Lung (tissue), 12 donors: Measurements from ENCODE around the gene GSTA4. TPM values are rescaled to one million over a fixed set of nuclear protein-coding genes. Genes with fewer than 3 reads are reported as not detected.

ENCODE experiments used
- ATAC-seq: fragments of 200-7000 bp; cut with Tn5 transposase; one replicate; pipeline ENCODE4 v1.9.1; 2020; ENCODE audit warnings: moderate number of reproducible peaks; ENCODE audit not compliant: insufficient read depth, low FRiP score
- DNase-seq, 3 donors: peaks; one replicate each; pipeline ENCODE4 v3.0.0-alpha.2; 2013 to 2017
- H3K27ac ChIP-seq, 2 donors: one replicate each; pipeline ENCODE4 v1.5.1; 2013; ENCODE audit warnings: mild to moderate bottlenecking in 2 of 2, moderate library complexity in 2 of 2, control low read depth in 1 of 2, inconsistent platforms in 1 of 2, low read depth in 1 of 2, low read length in 1 of 2
- H3K27me3 ChIP-seq, 3 donors: one replicate each; pipeline ENCODE4 v1.5.1; 2013; ENCODE audit warnings: low read length in 2 of 3; ENCODE audit not compliant: control insufficient read depth in 3 of 3, insufficient read depth in 3 of 3
- H3K36me3 ChIP-seq, 4 donors: one replicate each; pipeline ENCODE4 v1.5.1; 2013; ENCODE audit warnings: low read length in 4 of 4, mild to moderate bottlenecking in 1 of 4, moderate library complexity in 1 of 4; ENCODE audit not compliant: control insufficient read depth in 4 of 4, insufficient read depth in 4 of 4
- H3K4me1 ChIP-seq, 5 donors: one replicate each; pipeline ENCODE4 v1.5.1; 2013; ENCODE audit warnings: low read length in 5 of 5, mild to moderate bottlenecking in 2 of 5, moderate library complexity in 1 of 5; ENCODE audit not compliant: control insufficient read depth in 5 of 5, insufficient read depth in 5 of 5
- H3K4me3 ChIP-seq: one replicate; pipeline ENCODE4 v1.5.1; 2013; ENCODE audit warnings: mild to moderate bottlenecking, control low read depth, moderate library complexity
- H3K9ac ChIP-seq, 2 donors: one replicate each; pipeline ENCODE4 v1.5.1; 2013; ENCODE audit warnings: low read length in 2 of 2, control low read depth in 1 of 2; ENCODE audit not compliant: insufficient read depth in 1 of 2
- H3K9me3 ChIP-seq, 4 donors: one replicate each; pipeline ENCODE4 v1.5.1; 2013; ENCODE audit warnings: low read length in 3 of 4, mild to moderate bottlenecking in 1 of 4, moderate library complexity in 1 of 4; ENCODE audit not compliant: control insufficient read depth in 4 of 4, insufficient read depth in 3 of 4
- CTCF ChIP-seq: IDR thresholded peaks from 2 replicates; pipeline ENCODE4 v1.5.1; 2012; ENCODE audit warnings: mild to moderate bottlenecking; ENCODE audit errors: control extremely low read depth, extremely low read depth
- WGBS, 2 donors: extraction: QIAGEN DNeasy Blood & Tissue Kit; methylation state at CpG; one replicate each; pipeline ENCODE4 v1.1.7; 2013; 5-methylcytosine and 5-hydroxymethylcytosine counted together
- polyA plus RNA-seq, 2 donors: library from polyadenylated mRNA; stranded (reverse); fragments of 200-250 nt; gene quantifications; one replicate each; pipeline ENCODE4 v1.2.1, GENCODE V29; 2013
- total RNA-seq, 2 donors: library from RNA; depleted of rRNA in 1 of 2; stranded (reverse); fragments of >200 nt in 1 of 2; gene quantifications; one replicate each; pipeline ENCODE4 v1.2.1, GENCODE V29; 2014 to 2021
- donor health status: control.
- donor health status: control.
- donor health status: Bipolar disorder and iron deficiency.
- donor health status: healthy.
- donor health status: DM: yes; HTN: yes; CAD: no.

GSTA4 gene
- total and polyA plus RNA-seq, 4 donors, result 46.0 to 115 (median 89.2) TPM

- DNase-seq (no peak), ATAC-seq (no peak)
- no peaks in the 10 kb centered on the region for H3K27me3 ChIP-seq
- peaks cover 22 to 50% (median 26%) of the 10 kb centered on the region in 4 donors for H3K36me3 ChIP-seq
- no peaks in the 10 kb centered on the region for H3K9me3 ChIP-seq
- peaks cover 0 to 3% (median 0%) of the 10 kb centered on the region in 5 donors for H3K4me1 ChIP-seq
- no peak overlapping the region for H3K9ac ChIP-seq
- 69 to 88% methylated on average over 2 of the region's 2 CpGs for WGBS, 2 donors
- H3K4me3 ChIP-seq, result no peak overlapping the region
- TF ChIP-seq CTCF, result no peak
- H3K27ac ChIP-seq, result no peak overlapping the region
Measured at GRCh38 chr6:53005663-53006250, 10.7 kb upstream of the GSTA4 start.

GRCh38 chr6:52999456-52999855 lies 4.4 kb upstream of the GSTA4 start:
- WGBS, 2 donors, result 89 to 93% methylated on average over 6 of the region's 6 CpGs
- H3K4me1 ChIP-seq, result peaks cover 0 to 3% (median 0%) of the 10 kb centered on the region in 5 donors
- ATAC-seq, result no peak
- H3K4me3 ChIP-seq, result no peak overlapping the region
- no peak overlapping the region for H3K27ac ChIP-seq
- H3K27me3 ChIP-seq, result no peaks in the 10 kb centered on the region
- H3K36me3 ChIP-seq, result peaks cover 0 to 8% (median 3%) of the 10 kb centered on the region in 4 donors
- TF ChIP-seq CTCF, result no peak
- no peaks in the 10 kb centered on the region for H3K9me3 ChIP-seq
- DNase-seq, result no peak
- H3K9ac ChIP-seq, result no peak overlapping the region

GRCh38 chr6:52998603-52999002 lies 3.5 kb upstream of the GSTA4 start:
- DNase-seq, result no peak
- no peak for ATAC-seq
- no peak for TF ChIP-seq CTCF
- Histone ChIP-seq H3K9me3 (no peaks in the 10 kb centered on the region), H3K27me3 (no peaks in the 10 kb centered on the region), H3K9ac (no peak overlapping the region), H3K36me3 (peaks cover 0 to under 1% (median under 1%) of the 10 kb centered on the region in 4 donors), H3K4me1 (peaks cover 0 to 3% (median 0%) of the 10 kb centered on the region in 5 donors), H3K27ac (no peak overlapping the region), H3K4me3 (no peak overlapping the region)
- WGBS, 2 donors, result 90 to 97% methylated on average over 4 of the region's 4 CpGs
